Vagina (tissue), 2 donors: ENCODE measurements around the gene MRNIP. TPM values are rescaled to one million over a fixed set of nuclear protein-coding genes. Genes with fewer than 3 reads are reported as not detected.

Experiments
- DNase-seq, 2 donors: peaks; one replicate each; pipeline ENCODE4 v3.0.0-alpha.2; 2017; ENCODE audit errors: extremely low spot score in 2 of 2
- H3K27ac ChIP-seq: fragments of 200-600 bp; sonication (generic); one replicate; pipeline ENCODE4 v1.5.1; 2019
- H3K27me3 ChIP-seq: fragments of 200-600 bp; sonication (generic); one replicate; pipeline ENCODE4 v1.5.1; 2019
- H3K36me3 ChIP-seq, 2 donors: fragments of 200-600 bp; sonication (generic); one replicate each; pipeline ENCODE4 v1.5.1; 2017 to 2019
- H3K4me1 ChIP-seq: fragments of 200-600 bp; sonication (generic); one replicate; pipeline ENCODE4 v1.5.1; 2019
- H3K4me3 ChIP-seq, 2 donors: fragments of 200-600 bp; sonication (generic); 1 replicate in 1 of 2; 2 replicates in 1 of 2; pipeline ENCODE4 v1.5.1; 2016 to 2019
- H3K9me3 ChIP-seq: fragments of 200-600 bp; sonication (generic); one replicate; pipeline ENCODE4 v1.5.1; 2019
- POLR2A ChIP-seq, 2 donors: fragments of 450-650 bp; IDR thresholded peaks; one replicate each; pipeline ENCODE4 v1.6.1; 2017; ENCODE audit warnings: antibody characterized with exemption in 2 of 2, mild to moderate bottlenecking in 2 of 2, moderate library complexity in 2 of 2
- POLR2AphosphoS5 ChIP-seq, 2 donors: sonication (generic); formaldehyde crosslinking; IDR thresholded peaks; one replicate each; pipeline ENCODE4 v1.9.0; 2017; ENCODE audit warnings: antibody characterized with exemption in 2 of 2, mild to moderate bottlenecking in 2 of 2, low read depth in 1 of 2; ENCODE audit not compliant: insufficient read depth in 1 of 2
- intact Hi-C: fragments of 100-400 bp; cut with DNase I; formaldehyde crosslinking; loops from one replicate; pipeline ENCODE4 v1.15.1; 2023
- total RNA-seq: library from RNA; depleted of rRNA; stranded (reverse); fragments of >200 nt; gene quantifications from one replicate; pipeline ENCODE4 v1.2.3, GENCODE V29; 2016
- TF ChIP-seq, protein P1 (sequence below), 3 experiments: fragments of 450-650 bp in 2 of 3; fragments of 200-600 bp in 1 of 3; sonication (generic) in 1 of 3; IDR thresholded peaks; one replicate each; pipeline ENCODE4 v1.5.1; 2017 to 2019; ENCODE audit warnings: antibody characterized with exemption in 3 of 3, mild to moderate bottlenecking in 2 of 3, moderate library complexity in 2 of 3

Gene MRNIP
- total RNA-seq, 1 donor from 2014 or later = 53.8 TPM

DNA sequence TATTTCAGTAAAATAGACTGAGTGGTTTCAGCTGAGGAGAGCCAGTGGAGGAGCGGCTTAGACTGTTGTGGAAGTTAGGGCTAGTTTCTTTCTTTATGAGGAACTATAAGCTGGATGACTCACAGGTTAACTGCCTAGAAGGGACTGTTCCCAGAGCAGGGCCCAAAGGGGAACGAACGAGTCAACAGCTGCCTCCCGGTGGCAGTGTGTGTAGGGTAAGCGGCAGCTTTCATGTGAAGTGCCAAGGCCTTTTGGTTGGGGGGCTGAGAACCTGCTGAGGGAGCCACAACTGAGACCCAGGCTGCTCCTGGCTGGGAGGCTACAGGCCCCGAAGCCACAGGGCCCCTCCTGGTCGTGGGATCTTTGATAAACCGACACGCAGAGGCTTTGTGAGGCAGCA is 30.9 kb downstream of the MRNIP start:
- no peaks in the 10 kb centered on the region for H3K27me3 ChIP-seq
- peak overlapping the region; percentile 81 for H3K27ac ChIP-seq
- H3K4me1 ChIP-seq = peaks cover 62% of the 10 kb centered on the region
- H3K36me3 ChIP-seq = peaks cover 0 to 96% of the 10 kb centered on the region in 2 donors
- peak; percentile 48 to 55 for TF ChIP-seq POLR2AphosphoS5 (IDR thresholded peaks at IDR 0.05; ENCODE audit: insufficient read depth in 1 of 2, low read depth in 1 of 2)
- no peak for TF ChIP-seq POLR2A (IDR thresholded peaks at IDR 0.05)
- intact Hi-C loops = no loop called here
- no peaks in the 10 kb centered on the region for H3K9me3 ChIP-seq
- H3K4me3 ChIP-seq = peak overlapping the region in 1 of 2 donors; percentile 14
- no peak for DNase-seq

DNA sequence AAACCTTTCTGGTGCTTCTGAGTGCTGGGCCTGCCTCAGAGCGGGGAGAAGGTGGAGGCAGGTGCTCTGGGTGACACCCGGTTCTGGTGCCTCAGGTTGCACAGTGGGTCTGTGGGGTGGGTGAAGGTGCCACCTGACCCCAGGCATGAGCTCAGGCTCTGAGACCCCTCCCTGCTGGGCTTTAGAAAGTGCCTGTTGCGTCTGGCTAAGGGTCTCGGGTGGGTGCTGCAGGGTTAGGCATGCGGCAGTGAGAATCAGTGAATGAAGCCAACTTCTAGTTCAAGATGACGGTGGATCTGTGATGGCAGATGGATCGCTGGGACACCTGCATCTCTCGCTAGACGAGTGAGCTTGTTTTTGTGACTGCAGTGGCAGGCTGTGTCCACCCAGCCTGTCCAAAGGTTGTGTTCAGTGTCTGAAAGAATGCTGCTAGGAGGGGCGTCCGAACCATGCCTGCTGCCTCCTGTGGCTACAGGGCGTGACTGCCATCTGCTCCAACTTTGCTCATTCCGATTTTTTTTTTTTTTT is 32.9 kb downstream of the MRNIP start:
- H3K9me3 ChIP-seq = no peaks in the 10 kb centered on the region
- peaks cover 71% of the 10 kb centered on the region for H3K4me1 ChIP-seq
- no peaks in the 10 kb centered on the region for H3K27me3 ChIP-seq
- DNase-seq = no peak
- peaks cover 0 to 81% of the 10 kb centered on the region in 2 donors for H3K36me3 ChIP-seq
- intact Hi-C loops = no loop called here
- TF ChIP-seq POLR2AphosphoS5 (IDR thresholded peaks at IDR 0.05; ENCODE audit: insufficient read depth in 1 of 2, low read depth in 1 of 2) (no peak), POLR2A (IDR thresholded peaks at IDR 0.05) (no peak)
- TF ChIP-seq, protein P1, sequence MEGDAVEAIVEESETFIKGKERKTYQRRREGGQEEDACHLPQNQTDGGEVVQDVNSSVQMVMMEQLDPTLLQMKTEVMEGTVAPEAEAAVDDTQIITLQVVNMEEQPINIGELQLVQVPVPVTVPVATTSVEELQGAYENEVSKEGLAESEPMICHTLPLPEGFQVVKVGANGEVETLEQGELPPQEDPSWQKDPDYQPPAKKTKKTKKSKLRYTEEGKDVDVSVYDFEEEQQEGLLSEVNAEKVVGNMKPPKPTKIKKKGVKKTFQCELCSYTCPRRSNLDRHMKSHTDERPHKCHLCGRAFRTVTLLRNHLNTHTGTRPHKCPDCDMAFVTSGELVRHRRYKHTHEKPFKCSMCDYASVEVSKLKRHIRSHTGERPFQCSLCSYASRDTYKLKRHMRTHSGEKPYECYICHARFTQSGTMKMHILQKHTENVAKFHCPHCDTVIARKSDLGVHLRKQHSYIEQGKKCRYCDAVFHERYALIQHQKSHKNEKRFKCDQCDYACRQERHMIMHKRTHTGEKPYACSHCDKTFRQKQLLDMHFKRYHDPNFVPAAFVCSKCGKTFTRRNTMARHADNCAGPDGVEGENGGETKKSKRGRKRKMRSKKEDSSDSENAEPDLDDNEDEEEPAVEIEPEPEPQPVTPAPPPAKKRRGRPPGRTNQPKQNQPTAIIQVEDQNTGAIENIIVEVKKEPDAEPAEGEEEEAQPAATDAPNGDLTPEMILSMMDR (IDR thresholded peaks at IDR 0.05) = no peak
- H3K4me3 ChIP-seq = no peak overlapping the region
- no peak overlapping the region for H3K27ac ChIP-seq

DNA sequence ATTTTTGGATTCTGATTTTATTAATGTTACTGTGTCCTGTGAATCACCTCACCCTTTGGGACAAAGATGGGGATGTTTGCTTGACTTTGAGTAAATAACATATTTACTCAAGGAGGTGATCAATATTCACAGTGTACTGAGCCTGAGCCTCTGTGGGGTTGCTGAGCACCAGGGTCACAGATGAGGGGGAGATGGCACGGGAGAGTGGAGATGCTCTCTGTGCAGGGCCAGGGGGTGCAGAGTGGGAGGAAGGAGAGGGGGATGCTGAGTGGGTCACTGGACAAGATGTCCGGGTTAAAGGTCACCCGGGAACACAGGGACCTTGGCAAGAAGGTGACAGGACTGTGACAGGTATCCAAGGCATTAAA is 33.9 kb downstream of the MRNIP start:
- Histone ChIP-seq H3K9me3 (no peaks in the 10 kb centered on the region), H3K4me3 (peak overlapping the region; percentile 1 to 3), H3K4me1 (peaks cover 79% of the 10 kb centered on the region), H3K27ac (no peak overlapping the region), H3K27me3 (no peaks in the 10 kb centered on the region), H3K36me3 (peaks cover 0 to 71% of the 10 kb centered on the region in 2 donors)
- DNase-seq = no peak
- no peak for TF ChIP-seq POLR2A (IDR thresholded peaks at IDR 0.05)
- TF ChIP-seq POLR2AphosphoS5 (IDR thresholded peaks at IDR 0.05; ENCODE audit: insufficient read depth in 1 of 2, low read depth in 1 of 2) = no peak
- TF ChIP-seq, protein P1 (IDR thresholded peaks at IDR 0.05) = no peak
- intact Hi-C loops = no loop called here

DNA sequence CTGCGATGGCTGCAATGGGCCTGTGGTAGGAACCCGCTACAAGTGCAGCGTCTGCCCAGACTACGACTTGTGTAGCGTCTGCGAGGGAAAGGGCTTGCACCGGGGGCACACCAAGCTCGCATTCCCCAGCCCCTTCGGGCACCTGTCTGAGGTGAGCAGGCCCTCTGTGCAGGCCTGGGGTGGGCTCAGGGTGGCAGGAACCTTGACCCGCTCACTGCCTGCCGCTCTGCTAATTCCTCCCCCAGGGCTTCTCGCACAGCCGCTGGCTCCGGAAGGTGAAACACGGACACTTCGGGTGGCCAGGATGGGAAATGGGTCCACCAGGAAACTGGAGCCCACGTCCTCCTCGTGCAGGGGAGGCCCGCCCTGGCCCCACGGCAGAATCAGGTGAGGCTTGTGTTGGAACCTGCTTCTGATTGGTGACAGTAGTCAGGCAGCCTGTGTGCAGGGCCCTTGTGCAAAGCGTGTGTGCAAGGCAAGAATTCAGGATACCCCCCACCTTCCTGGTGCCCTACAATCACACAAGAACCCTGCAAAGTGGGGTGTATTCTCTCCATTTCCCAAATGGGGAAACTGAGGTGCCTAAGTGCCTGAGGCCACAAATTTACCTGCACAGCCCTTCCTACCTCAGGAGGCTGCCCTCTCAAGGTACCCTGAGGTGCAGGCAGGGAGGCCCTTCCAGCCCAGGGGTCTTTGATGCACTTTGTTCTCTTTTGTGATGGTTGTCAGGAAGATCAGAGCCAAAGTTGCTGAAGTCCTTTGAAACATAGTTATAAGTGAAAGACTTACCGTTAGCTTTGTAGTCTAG is 34.5 kb downstream of the MRNIP start:
- intact Hi-C loops = no loop called here
- Histone ChIP-seq H3K4me1 (peaks cover 85% of the 10 kb centered on the region), H3K27ac (peak overlapping the region; percentile 99), H3K27me3 (no peaks in the 10 kb centered on the region), H3K9me3 (no peaks in the 10 kb centered on the region), H3K4me3 (peak overlapping the region; percentile 1 to 3), H3K36me3 (peaks cover 0 to 65% of the 10 kb centered on the region in 2 donors)
- TF ChIP-seq, protein P1 (IDR thresholded peaks at IDR 0.05) = no peak
- no peak for TF ChIP-seq POLR2AphosphoS5 (IDR thresholded peaks at IDR 0.05; ENCODE audit: insufficient read depth in 1 of 2, low read depth in 1 of 2)
- TF ChIP-seq POLR2A (IDR thresholded peaks at IDR 0.05) = no peak
- DNase-seq = no peak

DNA sequence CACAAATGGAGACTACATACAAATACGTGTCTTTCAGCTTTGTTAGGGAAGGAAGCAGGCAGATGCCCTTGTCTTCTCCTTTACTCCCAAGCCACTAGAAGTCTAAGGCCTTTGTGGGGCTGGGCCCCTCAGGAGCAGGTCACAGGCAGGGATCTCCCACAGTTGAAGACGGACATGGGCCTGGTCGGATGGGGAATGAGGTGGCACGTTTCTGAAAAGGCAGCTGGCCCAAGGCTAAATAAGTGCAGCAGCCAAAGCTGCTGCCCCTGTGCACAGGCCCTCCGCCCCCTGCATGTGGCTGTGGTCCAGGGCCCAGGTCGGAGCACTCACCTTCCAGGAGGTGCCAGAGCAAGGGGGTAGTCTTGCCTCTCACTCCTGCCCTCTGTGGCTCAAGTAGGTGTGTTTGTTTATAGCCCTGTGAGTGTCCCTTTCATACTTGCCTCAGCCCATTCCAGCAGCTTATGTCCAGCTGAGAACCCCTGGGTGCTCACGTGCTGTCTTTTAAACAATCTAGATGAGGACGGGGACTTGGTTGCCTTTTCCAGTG is 36.1 kb downstream of the MRNIP start:
- Histone ChIP-seq H3K36me3 (peaks cover 0 to 49% of the 10 kb centered on the region in 2 donors), H3K27ac (peak overlapping the region; percentile 99), H3K9me3 (no peaks in the 10 kb centered on the region), H3K4me1 (peaks cover 82% of the 10 kb centered on the region), H3K4me3 (peak overlapping the region; percentile 85 to 99), H3K27me3 (no peaks in the 10 kb centered on the region)
- TF ChIP-seq POLR2A (IDR thresholded peaks at IDR 0.05) (no peak), POLR2AphosphoS5 (IDR thresholded peaks at IDR 0.05; ENCODE audit: insufficient read depth in 1 of 2, low read depth in 1 of 2) (no peak)
- TF ChIP-seq, protein P1 (IDR thresholded peaks at IDR 0.05) = no peak
- no peak for DNase-seq
- intact Hi-C loops = no loop called here
